Stimulated activated CD8-positive, alpha-beta memory T cell treated with anti-CD3 and anti-CD28 coated beads, Interleukin-15, amount 100 ng/mL, for 1 hour (primary cell): ENCODE results near the gene PLA2G4A.
"Not testable (repeated sequence)": the region's sequence is repeated elsewhere in the genome, so short reads cannot be mapped to it uniquely, and the experiment has no call there.

ENCODE experiments used
- DNase-seq: peaks from one replicate; pipeline ENCODE4 v3.0.0-alpha.2; 2020; ENCODE audit warnings: low read depth

The PLA2G4A gene

DNA sequence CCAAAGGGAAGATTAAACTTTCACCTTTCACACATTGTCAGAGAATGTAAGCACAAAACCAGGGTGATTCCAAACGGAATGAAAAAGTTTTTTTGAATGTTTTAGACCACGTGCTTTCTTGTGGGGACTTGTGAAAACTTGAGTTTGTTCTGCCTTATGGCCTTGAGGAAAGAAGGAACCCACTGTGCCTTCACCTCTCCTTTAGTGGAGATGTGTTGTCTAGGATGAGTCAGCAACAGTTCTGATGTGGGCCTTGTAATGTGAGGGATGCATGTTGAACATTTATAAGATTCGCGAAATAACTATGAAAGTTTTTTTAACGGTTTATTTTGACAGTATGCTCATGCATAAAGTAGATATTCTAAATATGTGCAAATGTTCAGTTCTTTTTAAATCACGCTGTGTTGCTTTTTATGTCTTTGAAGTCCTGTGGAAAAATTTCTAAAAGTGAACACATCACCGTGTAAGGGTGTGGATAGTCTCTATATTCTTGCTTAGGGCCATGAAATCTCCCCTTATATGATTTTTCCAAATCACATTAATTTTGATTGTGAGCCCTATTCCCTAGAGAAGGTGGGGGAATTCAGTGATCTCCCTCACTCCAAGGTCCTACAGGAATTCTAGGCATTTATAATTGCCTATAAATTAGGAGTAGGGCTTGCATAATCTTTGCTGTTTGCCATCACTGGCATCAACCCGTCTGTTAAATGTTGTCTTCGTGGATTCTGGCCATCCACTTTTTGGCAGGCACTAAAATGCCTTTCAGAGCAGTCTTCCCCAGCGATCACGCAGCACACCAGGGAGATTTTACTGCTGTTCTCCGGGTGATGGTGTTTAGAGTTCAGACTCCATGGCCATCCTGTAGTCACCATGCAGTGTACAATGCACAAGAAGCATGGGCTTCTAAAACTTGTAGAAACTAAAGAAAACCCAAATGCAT, 47.4 kb downstream of the PLA2G4A start:
- no peak for DNase-seq

DNA sequence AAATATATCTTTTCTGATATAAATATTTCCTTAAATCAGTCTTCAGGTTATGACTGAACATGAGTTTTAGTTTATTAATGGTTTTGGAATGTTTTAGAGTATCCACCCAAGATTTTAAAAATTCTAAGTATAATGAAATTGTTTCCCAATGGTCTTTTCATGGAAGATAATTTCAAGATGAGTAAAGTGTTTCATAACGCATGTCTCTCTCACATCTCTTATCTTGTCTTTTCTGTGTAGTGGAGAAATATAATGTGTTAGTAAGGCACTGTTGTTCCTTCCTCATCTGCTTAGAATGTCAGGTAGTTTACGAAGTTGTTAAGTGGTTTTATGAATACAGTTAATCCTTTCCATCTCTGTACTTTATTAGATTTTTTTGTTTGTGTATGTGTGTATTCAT, 49.6 kb downstream of the PLA2G4A start:
- no peak for DNase-seq

DNA sequence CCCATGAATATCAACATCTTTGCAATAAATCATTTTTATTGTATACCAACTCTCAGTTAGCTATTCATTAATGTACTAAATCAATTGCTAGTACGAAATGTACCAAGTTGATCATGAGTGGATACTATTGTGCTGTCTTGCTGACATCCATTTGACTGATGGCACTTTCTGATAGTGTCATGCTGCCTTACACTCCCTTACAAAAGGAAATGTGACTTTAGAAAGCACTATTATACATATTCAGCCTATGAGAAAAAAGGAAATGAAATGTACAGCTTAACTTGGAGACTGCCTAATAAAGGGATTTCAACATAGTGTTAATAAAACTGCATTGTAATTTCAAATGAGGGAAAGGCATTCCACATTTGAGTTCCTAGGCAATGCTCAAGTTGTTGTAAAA, 52.2 kb downstream of the PLA2G4A start:
- DNase-seq, result no peak

DNA sequence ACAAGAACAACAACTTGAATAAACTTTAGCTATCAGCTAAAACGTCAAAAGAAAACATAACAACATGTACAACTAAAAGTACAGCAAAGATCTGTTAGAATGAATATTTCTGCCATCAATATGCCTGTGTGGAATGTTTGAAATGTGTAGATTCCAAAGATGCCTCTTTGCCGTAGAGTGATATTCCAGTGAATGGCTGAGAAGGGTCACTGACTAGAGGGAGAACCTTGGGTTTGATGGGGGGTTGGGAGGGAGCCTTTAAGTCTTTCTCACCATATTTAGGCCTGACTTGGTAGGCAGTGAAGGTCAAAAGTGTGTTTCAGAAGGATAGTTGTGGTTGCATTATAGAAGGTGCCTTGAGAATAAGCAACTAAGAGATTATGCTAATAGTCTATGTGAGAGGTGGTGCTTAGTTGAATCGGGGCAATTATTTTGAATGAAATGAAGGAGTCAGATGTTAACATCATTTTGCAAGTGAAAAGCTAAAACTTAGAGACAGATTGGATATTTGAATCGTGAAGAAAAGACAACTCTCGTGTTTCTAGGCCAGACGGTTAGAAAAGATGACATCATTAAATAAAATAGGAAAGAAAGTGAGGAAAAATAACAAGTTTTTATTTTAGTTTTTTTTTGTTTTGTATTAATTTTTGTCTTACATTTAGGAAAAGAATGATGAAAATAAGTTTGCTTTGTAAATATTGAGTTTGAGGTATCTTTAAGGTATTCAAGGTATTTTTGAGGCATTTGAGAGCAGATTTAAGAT, 53.8 kb downstream of the PLA2G4A start:
- no peak for DNase-seq

DNA sequence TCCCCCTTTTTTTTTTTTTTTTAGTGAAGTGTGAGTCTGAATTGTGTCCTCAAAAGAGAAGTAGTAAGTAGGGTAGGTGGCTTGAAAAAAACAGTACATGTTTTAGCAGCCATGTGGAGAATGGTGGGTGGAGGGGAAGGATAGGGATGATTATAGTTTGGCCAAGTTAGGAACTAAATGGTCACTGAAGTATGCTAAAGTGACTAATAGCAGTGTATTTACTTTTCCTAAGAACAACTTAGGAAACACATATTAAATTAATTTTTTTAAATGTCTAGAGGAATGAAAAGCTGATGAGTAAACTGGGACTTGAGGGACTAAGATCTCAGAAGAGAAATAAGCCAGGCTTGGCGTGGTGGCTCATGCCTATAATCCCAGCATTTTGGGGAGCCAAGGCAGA, 55.5 kb downstream of the PLA2G4A start:
- DNase-seq, result no peak

DNA sequence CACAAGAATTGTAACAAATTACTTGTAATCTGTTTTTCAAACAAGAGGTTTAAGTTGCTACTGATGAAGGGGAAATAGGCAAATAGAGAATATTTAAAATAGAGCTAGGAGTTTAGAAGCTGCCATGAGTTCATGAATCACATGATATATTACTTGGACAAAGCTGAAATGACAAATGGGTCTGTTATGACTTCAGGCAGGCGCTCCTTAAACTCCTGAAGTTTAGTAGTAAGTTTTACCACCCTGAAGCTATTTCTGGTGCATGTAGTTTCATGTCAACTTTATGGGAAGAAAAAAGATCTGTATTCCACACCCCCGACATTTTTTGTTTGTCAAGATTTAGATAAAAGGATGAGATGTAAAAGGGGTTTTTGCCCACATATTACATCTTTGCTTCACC, 58.5 kb downstream of the PLA2G4A start:
- DNase-seq, result no peak

DNA sequence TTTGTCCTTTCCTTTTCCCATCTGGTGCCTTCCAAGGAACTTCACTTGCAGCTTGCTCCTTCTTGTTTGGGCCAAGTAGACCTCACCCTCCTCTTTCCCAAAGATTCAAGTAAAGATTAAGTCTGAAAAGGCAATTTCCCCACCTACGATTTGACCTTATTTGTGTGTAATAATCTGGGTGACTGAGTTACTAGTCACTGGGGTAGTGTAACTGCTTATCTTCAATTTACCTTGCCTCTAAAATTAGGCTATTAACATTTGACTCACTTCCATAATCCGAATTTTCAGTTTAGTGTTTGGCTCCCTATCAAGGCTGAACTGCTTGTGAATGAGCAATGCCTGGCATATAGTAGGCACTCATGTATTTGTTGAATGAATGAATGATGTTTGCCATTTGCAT, 59.6 kb downstream of the PLA2G4A start:
- no peak for DNase-seq

DNA sequence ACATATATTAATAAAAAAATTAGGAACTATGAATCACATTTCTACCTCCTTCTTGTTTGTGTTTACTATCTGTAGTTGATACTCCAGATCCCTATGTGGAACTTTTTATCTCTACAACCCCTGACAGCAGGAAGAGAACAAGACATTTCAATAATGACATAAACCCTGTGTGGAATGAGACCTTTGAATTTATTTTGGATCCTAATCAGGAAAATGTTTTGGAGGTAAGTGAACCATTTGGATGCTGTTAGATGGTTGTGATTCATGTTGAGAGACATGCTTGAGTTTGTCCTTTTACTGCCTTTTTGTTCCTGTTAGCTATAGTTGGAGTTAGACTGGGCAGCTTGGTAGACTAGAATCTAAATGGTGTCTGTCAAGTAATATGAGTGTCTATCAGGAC, 64.2 kb downstream of the PLA2G4A start:
- DNase-seq, result no peak

DNA sequence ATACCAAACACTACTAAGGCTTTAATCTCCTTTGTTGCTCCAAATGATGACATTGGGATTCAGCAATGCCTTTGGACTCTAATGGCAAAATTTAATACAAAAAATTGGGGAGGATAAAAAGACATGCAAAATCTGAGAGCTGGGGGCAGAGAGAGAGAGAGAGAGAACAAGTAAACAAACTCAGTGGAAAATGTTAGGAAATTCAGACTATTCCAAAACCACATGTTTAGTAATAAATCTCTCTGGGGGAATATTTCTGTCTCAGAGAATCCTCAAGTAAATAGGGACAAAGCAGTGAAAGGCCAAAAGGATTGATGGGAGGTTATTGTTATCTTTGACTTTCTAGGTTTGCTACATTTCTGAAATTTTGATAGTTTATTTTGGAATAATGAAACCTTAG, 65.7 kb downstream of the PLA2G4A start:
- DNase-seq, result no peak

DNA sequence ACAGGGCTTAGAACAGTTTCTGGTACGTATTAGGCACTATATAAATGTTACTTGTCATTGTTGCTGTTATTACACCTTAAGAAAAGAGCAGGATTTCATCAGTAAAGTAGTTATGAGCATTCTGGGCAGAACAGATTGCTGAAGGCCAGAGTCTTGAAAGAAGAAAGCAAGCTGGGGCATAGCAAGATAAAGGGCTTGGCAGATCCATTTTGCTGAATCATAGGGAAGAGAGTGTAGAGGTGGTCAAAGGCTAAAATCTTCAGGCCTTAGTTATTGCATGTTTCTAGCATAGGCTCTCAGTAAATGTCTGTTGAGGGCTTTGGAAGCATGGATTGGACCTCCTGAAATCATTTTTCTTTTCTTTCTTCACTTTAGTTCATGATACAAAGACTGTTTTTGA, 67.5 kb downstream of the PLA2G4A start:
- no peak for DNase-seq

DNA sequence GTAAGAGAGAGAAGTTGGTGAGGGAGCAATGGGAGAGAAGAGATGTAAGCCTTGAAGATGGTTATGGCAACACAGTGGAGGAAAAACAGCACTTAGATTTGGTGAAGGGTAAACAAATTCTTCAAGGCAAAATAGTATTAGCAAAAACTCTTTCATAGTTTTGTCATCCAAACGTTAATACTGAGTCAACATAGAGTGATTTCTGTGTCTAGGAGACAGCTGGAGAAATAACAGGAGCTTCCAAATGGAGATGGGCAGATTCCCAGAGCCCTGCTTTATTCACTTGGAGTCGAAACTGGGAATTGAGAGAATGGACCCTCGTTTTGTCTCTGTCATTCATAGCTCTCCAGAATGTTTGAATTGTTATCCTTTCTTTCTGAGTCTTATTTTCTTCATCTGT, 68.3 kb downstream of the PLA2G4A start:
- DNase-seq, result no peak

DNA sequence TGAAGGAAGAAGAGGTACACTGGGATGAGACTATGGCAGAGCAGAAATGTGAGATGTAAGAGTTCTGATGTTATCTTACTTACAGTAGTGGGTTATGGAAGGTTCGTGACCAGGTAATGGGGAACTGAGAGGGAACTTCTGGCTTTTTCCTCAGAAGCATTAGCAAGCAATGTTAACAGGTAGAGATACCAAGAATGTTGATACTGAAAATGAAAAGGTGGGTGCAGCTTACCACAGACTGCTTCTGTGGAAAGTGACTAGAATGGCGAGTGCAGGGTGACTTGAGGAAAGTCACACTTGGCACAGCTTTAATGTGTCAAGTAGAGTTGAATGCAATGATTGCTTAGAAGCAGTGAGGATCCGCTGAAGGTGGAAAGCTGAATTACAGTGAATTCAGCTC, 70.8 kb downstream of the PLA2G4A start:
- DNase-seq, result no peak

DNA sequence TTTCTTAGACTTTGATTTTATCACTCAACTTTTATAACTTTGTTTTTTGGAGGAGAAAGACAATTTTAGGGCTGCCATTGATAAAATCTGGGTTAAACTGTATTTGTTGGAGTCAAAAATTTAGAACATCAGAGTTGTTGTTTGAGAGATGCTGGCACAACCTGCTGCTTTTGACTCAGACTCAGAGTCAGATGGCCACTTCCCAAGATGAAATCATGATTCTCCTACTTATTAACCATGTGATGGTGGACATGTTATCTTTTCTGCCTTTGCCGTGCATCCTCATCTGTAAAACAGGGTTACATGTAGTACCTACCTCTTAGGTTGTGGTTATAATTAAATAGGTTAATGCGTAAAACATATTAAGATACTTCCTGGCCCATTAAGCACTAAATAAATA, 71.2 kb downstream of the PLA2G4A start:
- no peak for DNase-seq

DNA sequence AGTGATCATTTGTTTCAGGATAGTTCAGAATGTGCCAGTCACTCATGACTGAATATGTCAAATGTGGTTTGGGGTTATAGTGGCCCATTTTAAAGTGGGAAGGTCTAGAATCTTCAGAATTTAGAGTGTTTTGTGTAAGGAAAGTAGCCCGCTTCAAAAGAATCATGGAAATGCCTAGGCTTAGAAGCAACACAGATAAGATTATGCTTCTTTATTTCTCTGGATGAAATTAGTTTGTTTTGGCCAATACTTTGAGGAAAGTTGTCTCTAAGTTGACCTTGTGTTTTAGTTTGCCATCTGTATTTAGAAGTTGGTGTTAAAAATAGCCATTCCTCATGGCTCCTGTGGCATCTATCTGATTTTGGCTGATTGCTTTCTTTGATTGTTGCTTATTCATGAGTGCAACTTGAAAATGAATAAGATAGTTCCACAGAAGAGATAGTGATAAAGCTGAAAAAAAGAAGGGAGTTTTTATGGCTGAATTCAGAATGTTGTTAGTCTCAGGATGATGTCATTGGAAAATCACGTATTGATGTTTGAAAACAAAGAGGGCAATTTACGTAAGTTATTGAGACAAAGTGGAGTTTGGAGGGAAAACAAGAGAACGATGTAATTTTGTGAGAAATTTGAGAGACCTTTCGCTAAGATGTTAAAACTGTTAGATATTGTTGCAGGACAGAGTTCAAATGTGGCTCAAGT, 71.9 kb downstream of the PLA2G4A start:
- no peak for DNase-seq

DNA sequence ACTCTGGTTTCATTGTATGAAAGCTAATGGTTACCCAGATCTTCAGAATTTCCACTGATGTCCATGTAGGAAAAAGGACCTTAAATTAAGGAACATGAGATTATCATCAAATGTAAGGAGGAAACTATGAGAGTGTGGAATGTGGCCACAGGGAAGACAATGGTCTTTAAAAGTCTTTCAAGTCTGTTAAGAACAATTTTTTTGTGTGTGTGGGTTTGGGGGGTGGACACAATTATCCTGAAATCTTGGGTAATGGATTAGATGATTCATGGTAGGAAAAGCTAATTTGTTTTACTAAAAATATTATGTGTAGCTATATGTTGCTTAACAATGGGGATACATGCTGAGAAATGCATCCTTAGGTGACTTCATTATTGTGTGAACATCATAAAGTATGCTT, 72.9 kb downstream of the PLA2G4A start:
- DNase-seq, result no peak

DNA sequence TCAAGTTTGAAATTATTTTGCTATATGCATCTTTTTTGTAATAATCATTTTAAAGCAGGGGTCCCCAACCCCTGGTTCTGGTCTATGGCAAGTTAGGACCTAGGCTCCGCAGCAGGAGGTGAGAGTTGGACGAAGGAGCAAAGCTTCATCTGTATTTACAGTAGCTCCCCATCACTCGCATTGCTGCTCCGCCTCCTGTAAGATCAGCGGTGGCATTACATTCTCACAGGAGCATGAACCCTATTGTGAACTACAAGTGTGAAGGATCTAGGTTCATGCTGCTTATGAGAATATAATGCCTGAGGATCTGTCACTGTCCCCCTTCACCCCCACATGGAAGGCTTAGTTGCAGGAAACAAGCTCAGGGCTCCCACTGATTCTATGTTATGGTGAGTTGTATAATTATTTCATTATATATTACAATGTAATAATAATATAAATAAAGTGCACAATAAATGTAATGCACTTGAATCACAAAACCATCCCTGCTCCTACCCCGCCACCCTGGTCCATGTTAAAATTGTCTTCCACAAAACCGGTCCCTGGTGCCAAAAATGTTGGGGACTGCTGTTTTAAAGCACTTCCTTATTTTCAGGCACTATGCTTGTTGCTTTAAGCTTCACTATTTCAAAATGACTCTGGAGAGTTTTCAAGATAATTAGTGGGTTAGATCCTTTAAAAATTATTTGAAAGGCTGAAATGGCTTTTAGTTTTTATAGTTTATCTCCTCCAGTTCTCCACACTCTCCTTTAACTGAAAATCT, 74.8 kb downstream of the PLA2G4A start:
- no peak for DNase-seq

DNA sequence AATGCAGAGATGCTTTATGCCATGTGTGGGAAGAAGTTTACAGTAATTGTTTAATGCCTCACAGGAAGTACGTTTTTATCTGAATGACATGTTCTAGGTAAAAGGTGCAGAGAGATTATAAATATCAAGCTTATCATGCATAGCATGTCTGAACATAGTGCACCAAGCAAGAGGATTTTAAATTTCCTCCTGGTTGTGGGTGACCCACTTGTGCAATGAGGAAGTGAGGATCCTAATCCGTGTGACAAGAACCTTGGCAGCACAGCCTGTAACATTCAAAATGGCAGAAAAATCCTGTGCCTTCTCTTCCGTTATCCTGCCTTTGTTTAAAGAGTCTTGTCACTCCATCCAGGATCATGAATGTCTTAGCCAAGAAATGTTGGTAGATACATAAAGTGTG, 75.6 kb downstream of the PLA2G4A start:
- no peak for DNase-seq

DNA sequence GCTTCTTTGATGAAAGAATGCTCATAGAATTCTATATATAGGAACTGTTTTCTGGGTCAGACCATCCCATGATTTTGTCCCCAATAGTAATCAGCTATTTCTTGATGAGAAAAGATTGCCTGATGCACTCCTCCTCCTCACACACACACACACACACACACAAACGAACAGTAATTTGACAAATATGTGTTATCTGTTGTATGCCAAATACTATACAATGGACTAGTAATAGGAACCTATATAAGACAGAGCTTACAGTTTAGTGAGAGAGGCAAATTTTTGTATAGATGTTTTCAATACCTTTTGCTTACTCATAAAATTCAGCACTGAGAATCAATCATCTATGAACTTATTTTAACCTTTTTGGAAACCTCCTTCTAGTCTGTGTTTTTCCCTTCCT, 76.8 kb downstream of the PLA2G4A start:
- no peak for DNase-seq

DNA sequence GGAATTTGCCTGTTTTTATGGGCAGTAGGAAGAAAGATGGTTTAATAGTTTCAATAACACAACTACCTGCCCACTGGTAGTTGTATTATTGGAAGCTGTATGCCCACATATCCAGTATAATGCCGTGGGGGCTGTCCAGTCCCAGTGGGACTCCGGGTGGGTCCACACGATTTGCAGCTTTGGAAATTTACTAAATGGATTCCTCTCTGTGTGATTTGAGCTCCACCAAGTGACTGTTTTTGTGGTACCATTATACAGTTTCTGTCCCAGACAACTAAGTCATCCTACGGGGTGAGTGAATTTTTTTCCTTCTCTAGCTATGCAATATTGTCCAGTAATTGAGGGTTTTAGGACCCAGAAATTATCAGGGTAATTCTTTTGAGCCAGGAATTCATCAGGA, 86.8 kb downstream of the PLA2G4A start:
- no peak for DNase-seq

DNA sequence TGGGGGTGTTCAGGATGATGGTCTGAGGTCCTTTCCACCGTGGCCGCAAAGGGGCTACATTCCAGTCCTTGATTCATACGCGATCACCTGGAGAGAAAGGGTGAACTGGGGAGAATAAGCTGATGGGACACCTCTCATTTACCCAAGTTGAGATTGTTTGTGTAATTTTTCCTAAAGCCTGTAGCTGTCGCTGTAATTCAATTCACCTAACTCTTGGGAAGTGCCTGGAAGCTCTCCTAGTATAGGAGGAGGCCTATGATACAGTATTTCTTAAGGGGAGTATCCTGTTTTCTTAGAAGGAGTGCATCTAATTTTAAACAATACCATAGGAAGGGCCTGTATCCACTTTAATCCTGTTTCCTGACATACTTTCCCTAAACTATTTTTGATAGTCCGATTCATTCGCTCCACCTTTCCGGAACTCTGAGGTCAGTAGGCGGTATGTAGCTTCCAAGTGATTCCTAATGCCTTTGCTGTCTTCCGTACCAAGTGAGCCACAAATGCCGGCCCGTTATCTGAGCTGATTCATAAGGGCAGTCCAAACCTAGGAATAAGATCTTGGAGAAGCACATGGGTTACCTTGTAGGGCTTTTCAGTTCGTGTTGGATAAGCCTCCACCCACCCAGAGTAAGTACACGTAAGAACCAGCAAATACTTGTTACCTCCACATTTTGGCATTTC, 88.5 kb downstream of the PLA2G4A start:
- DNase-seq, result not testable (repeated sequence)

DNA sequence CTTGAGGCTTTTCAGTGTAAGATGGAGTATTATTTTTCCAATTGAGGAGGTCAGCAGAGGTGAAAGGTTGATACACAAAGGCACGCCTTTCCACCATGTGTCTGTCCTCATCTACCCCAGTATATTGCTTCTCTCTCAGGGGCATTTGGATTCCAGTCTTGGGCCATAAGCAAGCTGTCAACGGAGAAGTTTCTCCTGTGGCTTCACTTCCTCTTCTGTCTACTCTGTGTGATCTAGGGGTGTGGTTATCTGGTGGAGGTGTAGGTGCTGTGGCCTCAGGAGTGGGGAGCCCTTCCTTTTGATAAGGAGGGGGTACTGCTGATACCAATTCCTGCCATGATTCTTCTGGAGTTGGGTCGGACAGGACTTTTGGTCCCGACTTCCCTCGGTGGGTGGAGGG, 92.6 kb downstream of the PLA2G4A start:
- not testable (repeated sequence) for DNase-seq
